ENCODE measurements around the gene FBXO38.

FBXO38 gene

GRCh38 chr5:148477429-148477828 is 93.7 kb downstream of the FBXO38 start:
- no peak for DNase-seq

GRCh38 chr5:148482196-148482595 is 98.4 kb downstream of the FBXO38 start:
- DNase-seq: no peak

- peak; percentile 60 to 79 (median 73) for DNase-seq
These were observed 99.1 kb downstream of the FBXO38 start for GRCh38 chr5:148482697-148483462.

DNA sequence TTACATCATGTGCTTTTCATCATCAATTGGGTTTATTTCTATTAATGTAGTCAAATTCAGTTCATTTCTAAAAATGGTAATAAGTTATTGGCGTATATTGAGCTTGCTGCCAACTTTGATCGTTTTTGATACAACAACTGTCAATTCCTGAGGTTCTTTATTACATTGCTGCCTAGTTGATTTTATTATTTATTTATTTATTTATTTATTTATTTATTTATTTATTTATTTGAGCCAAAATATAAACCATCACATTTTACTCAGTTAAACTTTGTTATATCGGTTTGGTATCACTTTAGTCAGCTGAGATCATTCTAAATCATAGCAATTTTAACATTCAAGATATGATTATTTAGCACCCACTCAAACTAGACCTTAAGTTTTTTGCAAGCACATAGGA is 100.0 kb downstream of the FBXO38 start:
- no peak for DNase-seq

GRCh38 chr5:148484651-148485050 is 100.9 kb downstream of the FBXO38 start:
- DNase-seq: no peak

GRCh38 chr5:148486456-148486855 is 102.7 kb downstream of the FBXO38 start:
- DNase-seq: no peak

DNA sequence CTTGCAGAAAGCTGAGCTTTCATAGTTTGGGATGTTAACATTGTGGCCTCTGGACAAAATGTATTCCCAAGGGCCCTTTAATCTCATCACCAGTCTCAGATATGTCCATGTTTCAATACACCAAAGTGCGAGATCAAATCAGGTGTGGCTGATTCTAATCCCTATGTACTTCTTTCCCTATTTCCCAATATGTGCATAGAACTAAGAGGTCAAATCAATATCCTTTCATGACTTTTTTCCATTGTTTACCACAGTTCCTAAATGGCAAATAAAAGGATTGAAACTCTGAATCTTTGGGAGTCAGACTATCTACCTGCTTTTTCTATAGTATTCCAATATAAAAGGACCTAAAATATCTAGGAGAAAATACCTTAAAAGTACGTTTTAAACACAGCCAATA is 105.0 kb downstream of the FBXO38 start:
- DNase-seq: no peak

GRCh38 chr5:148491015-148491792 is 107.4 kb downstream of the FBXO38 start:
- peak; percentile 19 to 44 (median 37) for DNase-seq

DNA sequence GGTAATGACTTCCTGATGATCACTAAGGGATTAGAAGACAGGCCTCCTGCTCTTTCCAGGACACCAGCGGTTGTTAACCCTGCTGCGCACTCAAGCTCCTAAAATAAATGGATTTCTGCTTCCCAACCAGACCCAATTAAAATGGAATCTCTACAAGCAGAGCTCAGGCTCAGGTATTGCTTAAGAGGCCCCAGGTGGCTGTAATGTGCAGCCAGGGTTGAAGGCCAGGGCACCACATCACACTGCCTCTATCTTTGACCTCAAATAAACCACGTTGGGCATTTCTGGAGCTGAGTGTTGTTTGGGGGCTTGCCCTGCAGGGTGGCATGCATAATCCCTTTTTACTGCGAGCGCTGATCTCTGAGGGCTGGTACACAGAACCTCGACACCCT is 108.0 kb downstream of the FBXO38 start:
- DNase-seq: no peak

- no peak for DNase-seq
These were observed 108.6 kb downstream of the FBXO38 start for GRCh38 chr5:148492351-148492750.
